ELF-1 (cell line): ENCODE measurements around the gene PPCS.

ENCODE experiments used
- DNase-seq: peaks from one replicate; pipeline ENCODE4 v3.0.0-alpha.2; 2016; ENCODE audit warnings: low read depth, low spot score

Gene PPCS

GRCh38 chr1:42456010-42456753 is at the start of gene PPCS, which contains the start of gene ZMYND12:
PPCS (plus strand) TSS chr1:42456543; CDS start chr1:42456566, 23 bp downstream.
ZMYND12 (minus strand) TSS chr1:42456022; CDS start chr1:42455997, 25 bp downstream.
- DNase-seq, result peak; percentile 89

GRCh38 chr1:42414551-42415496 is 41.5 kb upstream of the PPCS start:
- no peak for DNase-seq

- no peak for DNase-seq
Measured at GRCh38 chr1:42417166-42417565, 39.2 kb upstream of the PPCS start.

- no peak for DNase-seq
Measured at GRCh38 chr1:42418516-42418915, 37.8 kb upstream of the PPCS start.

- no peak for DNase-seq
Measured at GRCh38 chr1:42419126-42419821, 37.1 kb upstream of the PPCS start.

DNA sequence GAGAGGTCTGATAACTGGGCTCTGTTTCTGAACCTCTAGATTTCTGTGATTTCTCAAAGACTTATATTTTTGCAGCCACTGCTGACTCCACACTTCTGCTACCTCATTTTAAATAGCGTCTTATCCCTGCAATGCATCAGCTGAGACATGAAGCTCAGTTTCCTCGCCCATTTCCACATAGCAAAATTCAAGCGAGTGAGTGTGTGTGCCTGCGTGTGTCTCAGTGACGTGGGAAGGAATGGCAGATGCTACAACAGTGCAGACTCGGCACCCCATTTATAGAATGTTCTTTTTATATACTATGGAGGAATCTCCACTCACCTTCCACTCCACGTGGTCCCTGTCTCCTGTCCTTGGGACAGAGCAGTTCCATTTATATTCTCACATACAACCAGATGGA is 36.2 kb upstream of the PPCS start:
- no peak for DNase-seq

DNA sequence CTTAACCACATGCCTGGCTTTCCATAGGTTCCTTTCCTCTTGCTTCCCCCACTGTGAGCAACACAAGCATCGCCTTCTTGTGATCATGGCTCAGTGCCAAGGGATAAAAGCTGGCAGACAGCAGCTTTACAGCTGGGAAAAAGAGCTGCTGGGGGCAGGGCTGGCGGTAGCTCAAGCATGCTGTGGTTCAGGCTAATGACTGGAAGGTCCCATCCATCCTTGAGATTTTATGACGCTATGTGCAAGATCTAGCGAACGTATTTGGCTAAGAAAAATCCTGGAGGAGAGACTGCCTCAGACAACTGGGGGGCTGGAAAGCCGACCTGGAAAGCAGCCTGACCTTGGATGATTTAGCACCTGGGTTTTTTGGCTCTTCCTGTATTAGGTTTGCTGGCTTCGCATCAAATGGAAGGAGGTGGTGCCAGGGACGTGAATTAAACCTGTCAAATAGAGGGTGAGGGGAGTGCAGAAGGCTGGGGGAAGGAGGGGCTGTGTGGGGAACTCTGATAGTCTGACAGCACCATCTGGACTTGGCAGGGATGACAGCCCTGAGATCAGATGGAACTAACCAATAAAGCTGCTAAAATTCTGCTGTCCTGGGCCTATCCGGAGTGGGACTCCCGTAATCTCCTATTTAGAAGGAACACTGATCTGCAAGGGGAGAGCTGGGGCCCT is 35.3 kb upstream of the PPCS start:
- DNase-seq, result no peak

- DNase-seq, result peak; percentile 36
Measured at GRCh38 chr1:42422737-42423136, 33.6 kb upstream of the PPCS start.

GRCh38 chr1:42423681-42424080 is 32.7 kb upstream of the PPCS start:
- no peak for DNase-seq

DNA sequence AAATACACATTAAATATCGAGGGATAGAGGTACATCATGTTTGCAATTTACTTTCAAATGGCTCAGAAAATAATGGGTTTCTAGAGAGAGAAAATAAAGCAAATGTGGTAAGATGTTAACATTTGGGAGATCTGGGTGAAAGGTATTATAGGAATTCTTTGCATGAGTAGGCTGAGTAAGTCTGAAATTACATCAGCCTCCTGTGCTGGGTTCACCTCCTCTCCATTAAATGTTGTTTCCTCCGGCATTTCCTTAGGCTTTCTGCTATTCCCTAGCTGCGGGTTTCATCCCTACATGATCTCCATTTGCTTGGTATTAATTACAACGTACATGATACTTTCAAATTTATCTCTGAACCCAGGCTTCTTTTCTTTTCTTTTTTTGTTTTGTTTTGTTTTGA is 32.1 kb upstream of the PPCS start:
- DNase-seq, result no peak

DNA sequence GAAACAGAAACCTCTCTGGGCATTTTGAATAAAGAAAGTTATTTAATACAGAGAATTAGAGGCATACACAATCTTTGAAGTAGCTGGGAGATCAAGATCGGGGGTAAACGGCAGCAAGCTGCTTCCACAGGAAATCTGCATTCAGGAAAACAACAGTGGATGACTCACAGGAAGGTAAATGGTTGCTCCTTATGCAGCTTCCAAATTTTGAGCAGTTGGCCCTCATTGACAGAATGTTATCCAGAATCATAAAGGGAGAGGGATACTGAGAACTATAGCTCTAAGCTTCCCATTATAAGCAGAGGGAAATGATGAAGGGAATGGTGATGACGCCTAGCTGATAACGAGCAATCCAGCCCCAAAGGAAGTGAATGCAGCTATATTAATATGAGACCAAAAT is 29.1 kb upstream of the PPCS start:
- DNase-seq, result no peak

DNA sequence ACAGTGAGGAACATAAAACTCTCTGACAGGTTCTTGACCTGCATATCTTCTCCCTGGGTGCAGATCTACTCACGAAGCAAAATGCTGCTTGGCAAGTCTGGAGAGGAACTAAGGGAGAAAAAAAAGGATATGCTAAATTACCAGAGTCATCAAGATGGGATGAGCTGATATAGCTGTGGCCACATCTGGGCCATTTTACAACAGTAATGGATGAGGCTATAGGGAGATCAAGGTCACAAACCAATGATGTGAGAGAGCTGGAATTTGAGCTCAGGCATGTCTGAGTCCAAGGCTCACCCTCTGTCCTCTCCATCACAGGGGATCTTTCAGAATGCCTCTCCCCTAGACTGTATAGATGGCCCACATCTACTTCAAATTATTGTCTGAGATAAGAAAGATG is 26.7 kb upstream of the PPCS start:
- DNase-seq, result no peak

- no peak for DNase-seq
Measured at GRCh38 chr1:42430286-42431135, 25.8 kb upstream of the PPCS start.

DNA sequence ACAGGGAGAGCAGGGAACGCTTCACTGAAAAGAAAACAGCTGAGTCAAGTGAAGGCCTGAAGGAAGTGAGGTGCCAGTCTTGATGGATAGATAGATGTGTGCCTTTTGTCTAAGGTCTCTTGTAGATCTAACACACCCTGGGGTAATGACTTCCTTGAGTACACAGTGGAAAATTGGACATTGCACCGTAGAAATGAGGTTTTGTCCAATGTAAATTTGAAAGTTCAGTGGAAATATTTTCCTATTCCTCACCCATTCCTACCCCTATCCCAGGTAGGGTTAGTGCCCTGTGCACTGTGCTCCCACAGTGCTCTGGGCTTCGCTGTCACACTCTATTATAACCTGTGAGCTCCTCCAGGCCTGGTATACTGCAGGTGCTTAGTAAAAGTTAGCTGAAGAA is 24.8 kb upstream of the PPCS start:
- no peak for DNase-seq

DNA sequence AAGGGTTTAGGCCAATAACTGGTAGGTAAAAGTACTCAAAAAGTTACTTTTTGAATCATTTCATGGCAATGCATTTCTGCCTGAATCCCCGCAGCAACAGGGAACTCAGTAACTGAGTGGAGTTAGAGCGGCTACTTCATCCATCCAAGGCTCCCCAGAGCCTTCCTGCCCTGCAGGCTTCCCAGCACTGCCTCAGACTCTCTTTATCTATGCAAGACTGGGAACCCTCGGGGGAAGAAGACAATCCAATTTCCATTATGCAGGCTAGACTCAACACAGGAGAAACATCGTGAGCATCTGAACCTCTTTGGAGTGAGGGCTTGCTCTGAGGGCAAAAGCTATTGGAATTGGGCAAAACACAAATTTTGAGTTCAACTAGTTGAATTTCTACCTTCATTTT is 23.6 kb upstream of the PPCS start:
- peak; percentile 44 for DNase-seq

DNA sequence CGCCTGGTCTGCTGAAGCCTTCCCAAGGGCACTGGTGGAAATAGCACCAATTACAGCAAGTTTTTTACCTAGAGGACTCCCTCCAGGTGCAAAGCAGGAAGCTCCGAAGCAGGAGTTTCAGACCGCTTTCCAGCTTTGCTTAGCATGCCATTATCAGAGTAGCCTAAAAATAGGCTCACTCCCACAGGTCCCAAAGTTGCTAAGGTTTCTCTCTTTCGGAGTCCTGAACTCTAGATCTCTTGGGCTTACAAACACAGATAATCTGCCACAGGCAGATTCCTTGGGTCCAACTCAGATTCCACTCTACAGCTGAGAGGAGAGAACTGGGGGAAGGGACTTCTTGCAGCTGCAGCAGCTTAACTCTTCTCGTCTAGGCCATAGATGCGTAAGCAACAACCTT is 23.0 kb upstream of the PPCS start:
- DNase-seq, result peak; percentile 37

GRCh38 chr1:42434340-42434739 is 22.0 kb upstream of the PPCS start:
- DNase-seq, result peak; percentile 19

GRCh38 chr1:42439940-42440339 is 16.4 kb upstream of the PPCS start:
- no peak for DNase-seq

GRCh38 chr1:42442662-42443061 is 13.7 kb upstream of the PPCS start:
- DNase-seq, result no peak

DNA sequence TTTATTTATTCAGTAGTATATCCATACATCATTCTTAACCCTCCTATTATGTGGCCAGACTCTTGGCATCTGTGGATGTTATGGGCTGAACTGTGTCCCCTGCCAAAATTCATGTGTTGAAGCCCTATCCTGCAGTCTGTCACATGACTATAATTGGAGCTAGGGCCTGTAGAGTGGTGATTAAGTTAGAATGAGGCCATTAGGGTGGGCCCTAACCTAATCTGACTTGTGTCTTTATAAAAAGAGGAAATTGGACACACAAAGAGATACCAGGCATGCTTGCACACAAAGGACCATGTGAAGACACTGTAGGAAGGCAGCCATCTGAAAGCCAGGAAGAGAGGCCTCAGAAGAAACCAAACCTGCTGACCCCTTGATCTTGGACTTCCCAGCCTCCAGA is 7.1 kb upstream of the PPCS start:
- no peak for DNase-seq

GRCh38 chr1:42450061-42450460 is 6.3 kb upstream of the PPCS start:
- no peak for DNase-seq
